ENCODE data around the gene PALD1. TPM values are rescaled to one million over a fixed set of nuclear protein-coding genes. Genes with fewer than 3 reads are reported as not detected.

The PALD1 gene
- total and polyA plus RNA-seq, 2 of the 4 experiments (the other 2 are of a cell fraction): 0.12 to 0.18 TPM

- dilution Hi-C loops (cut with HindIII; ENCODE audit: low sequenced_read_pairs, unreplicated experiment): no loop called here
- H3K9me1 ChIP-seq (ENCODE audit: insufficient read depth, low read length): no peaks in the 10 kb centered on the region
Measured at GRCh38 chr10:70568781-70569495, 90.4 kb downstream of the PALD1 start.

More at GRCh38 chr10:70568781-70569495, 90.4 kb downstream of the PALD1 start:
- no peak for DNase-seq
- H4K5ac ChIP-seq (ENCODE audit: low read depth, low read length): no peak overlapping the region
- H3K4me1 ChIP-seq (ENCODE audit: control insufficient read depth, insufficient read depth, low read length): no peaks in the 10 kb centered on the region
- no peaks in the 10 kb centered on the region for H4K20me1 ChIP-seq (ENCODE audit: insufficient read depth, low read length)
- H3K9ac ChIP-seq (ENCODE audit: low read depth, low read length): no peak overlapping the region
- peaks cover 25% of the 10 kb centered on the region for H3K27me3 ChIP-seq (ENCODE audit: control insufficient read depth, insufficient read depth, low read length)
- H2BK20ac ChIP-seq (ENCODE audit: low read depth, low read length): no peak overlapping the region
- ATAC-seq (ENCODE audit: low read depth): no peak
- no peak for TF ChIP-seq POLR2A (IDR thresholded peaks at IDR 0.05; ENCODE audit: low read depth, low read length)
- TF ChIP-seq MAZ (IDR thresholded peaks at IDR 0.05; ENCODE audit: borderline replicate concordance, low read depth, low read length): no peak
- TF ChIP-seq, protein P1, sequence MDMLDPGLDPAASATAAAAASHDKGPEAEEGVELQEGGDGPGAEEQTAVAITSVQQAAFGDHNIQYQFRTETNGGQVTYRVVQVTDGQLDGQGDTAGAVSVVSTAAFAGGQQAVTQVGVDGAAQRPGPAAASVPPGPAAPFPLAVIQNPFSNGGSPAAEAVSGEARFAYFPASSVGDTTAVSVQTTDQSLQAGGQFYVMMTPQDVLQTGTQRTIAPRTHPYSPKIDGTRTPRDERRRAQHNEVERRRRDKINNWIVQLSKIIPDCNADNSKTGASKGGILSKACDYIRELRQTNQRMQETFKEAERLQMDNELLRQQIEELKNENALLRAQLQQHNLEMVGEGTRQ (IDR thresholded peaks at IDR 0.05; ENCODE audit: low read depth, low read length): no peak
- TF ChIP-seq FOS (IDR thresholded peaks at IDR 0.05; ENCODE audit: low read depth, low read length): no peak
- TF ChIP-seq CEBPB (IDR thresholded peaks at IDR 0.05; ENCODE audit: low read depth, low read length): no peak
- TF ChIP-seq, protein P2, sequence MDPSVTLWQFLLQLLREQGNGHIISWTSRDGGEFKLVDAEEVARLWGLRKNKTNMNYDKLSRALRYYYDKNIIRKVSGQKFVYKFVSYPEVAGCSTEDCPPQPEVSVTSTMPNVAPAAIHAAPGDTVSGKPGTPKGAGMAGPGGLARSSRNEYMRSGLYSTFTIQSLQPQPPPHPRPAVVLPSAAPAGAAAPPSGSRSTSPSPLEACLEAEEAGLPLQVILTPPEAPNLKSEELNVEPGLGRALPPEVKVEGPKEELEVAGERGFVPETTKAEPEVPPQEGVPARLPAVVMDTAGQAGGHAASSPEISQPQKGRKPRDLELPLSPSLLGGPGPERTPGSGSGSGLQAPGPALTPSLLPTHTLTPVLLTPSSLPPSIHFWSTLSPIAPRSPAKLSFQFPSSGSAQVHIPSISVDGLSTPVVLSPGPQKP (IDR thresholded peaks at IDR 0.05; ENCODE audit: borderline replicate concordance, low read depth, low read length): no peak
- no peak for TF ChIP-seq CHD1 (IDR thresholded peaks at IDR 0.05; ENCODE audit: low read depth, low read length)
- TF ChIP-seq BHLHE40 (IDR thresholded peaks at IDR 0.05; ENCODE audit: low read depth, low read length): no peak
- TF ChIP-seq NFE2L2 (IDR thresholded peaks at IDR 0.05; ENCODE audit: low read depth, low read length): no peak
- TF ChIP-seq MXI1 (IDR thresholded peaks at IDR 0.05; ENCODE audit: borderline replicate concordance, low read depth, low read length): no peak
- TF ChIP-seq RCOR1 (IDR thresholded peaks at IDR 0.05; ENCODE audit: insufficient replicate concordance, low read length): no peak
- TF ChIP-seq, protein P3, sequence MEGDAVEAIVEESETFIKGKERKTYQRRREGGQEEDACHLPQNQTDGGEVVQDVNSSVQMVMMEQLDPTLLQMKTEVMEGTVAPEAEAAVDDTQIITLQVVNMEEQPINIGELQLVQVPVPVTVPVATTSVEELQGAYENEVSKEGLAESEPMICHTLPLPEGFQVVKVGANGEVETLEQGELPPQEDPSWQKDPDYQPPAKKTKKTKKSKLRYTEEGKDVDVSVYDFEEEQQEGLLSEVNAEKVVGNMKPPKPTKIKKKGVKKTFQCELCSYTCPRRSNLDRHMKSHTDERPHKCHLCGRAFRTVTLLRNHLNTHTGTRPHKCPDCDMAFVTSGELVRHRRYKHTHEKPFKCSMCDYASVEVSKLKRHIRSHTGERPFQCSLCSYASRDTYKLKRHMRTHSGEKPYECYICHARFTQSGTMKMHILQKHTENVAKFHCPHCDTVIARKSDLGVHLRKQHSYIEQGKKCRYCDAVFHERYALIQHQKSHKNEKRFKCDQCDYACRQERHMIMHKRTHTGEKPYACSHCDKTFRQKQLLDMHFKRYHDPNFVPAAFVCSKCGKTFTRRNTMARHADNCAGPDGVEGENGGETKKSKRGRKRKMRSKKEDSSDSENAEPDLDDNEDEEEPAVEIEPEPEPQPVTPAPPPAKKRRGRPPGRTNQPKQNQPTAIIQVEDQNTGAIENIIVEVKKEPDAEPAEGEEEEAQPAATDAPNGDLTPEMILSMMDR (conservative IDR thresholded peaks at IDR 0.05; ENCODE audit: low read depth, low read length): no peak
- no peak overlapping the region for H2BK15ac ChIP-seq (ENCODE audit: low read depth, low read length)
- H3K9me3 ChIP-seq (ENCODE audit: control insufficient read depth, insufficient read depth, low read length): no peaks in the 10 kb centered on the region
- no peak overlapping the region for H2AK5ac ChIP-seq (ENCODE audit: low read depth, low read length)
- no peak overlapping the region for H4K91ac ChIP-seq (ENCODE audit: insufficient read depth, low read depth, low read length)
- no CpG with 5 or more reads among the region's 7 CpGs for WGBS, 2 experiments (ENCODE audit: extremely low coverage in 2 of 2, insufficient read length in 1 of 2)
- intact Hi-C loops (cut with micrococcal nuclease) (no loop called here), in situ Hi-C loops (cut with MboI; ENCODE audit: low sequenced_read_pairs) (no loop called here)
- no peak overlapping the region for H3K18ac ChIP-seq (ENCODE audit: low read depth, low read length)
- no peak overlapping the region for H3K4me2 ChIP-seq (ENCODE audit: low read depth, low read length)
- no peak overlapping the region for H3K27ac ChIP-seq (ENCODE audit: insufficient read depth, low read length)
- no peak overlapping the region for H4K8ac ChIP-seq (ENCODE audit: low read depth in 2 of 2, low read length in 2 of 2)
- no peaks in the 10 kb centered on the region for H3K36me3 ChIP-seq (ENCODE audit: control insufficient read depth, insufficient read depth, low read length)
- no peak overlapping the region for H3K56ac ChIP-seq (ENCODE audit: extremely low read depth, insufficient read depth, low read length)
- ChIA-PET CTCF (no interaction called here), POLR2A (ENCODE audit: unreplicated experiment) (no interaction called here)
- no peak overlapping the region for H2AK9ac ChIP-seq (replicated peaks; ENCODE audit: low read depth, low read length, poor library complexity)
- no peak overlapping the region for H3K4me3 ChIP-seq (ENCODE audit: insufficient read depth, low read depth, low read length)
- H2AFZ ChIP-seq (replicated peaks; ENCODE audit: low read length, poor library complexity): no peak overlapping the region
- no peak overlapping the region for H3K23ac ChIP-seq (ENCODE audit: low read depth, low read length)
- H3K14ac ChIP-seq (replicated peaks; ENCODE audit: low read depth, low read length): no peak overlapping the region
- no TSS peak for BruUV-seq (replicated peaks)
- H3K79me1 ChIP-seq (ENCODE audit: low read depth in 1 of 2, low read length in 2 of 2): no peaks in the 10 kb centered on the region
- no peak overlapping the region for H2BK120ac ChIP-seq (ENCODE audit: low read depth, low read length)
- no peak overlapping the region for H3K4ac ChIP-seq (ENCODE audit: low read depth, low read length)
- no peak overlapping the region for H2BK5ac ChIP-seq (ENCODE audit: low read depth, low read length, poor library complexity, severe bottlenecking)

Measured in IMR-90 (cell line).